Peyer's patch (tissue), 4 donors: ENCODE measurements around the gene PPP1R14C.

Experiments used
- POLR2A ChIP-seq, 2 donors: fragments of 450-650 bp; IDR thresholded peaks; one replicate each; pipeline ENCODE4 v1.5.1; 2017; ENCODE audit warnings: antibody characterized with exemption in 2 of 2, mild to moderate bottlenecking in 2 of 2, moderate library complexity in 2 of 2
- TF ChIP-seq, protein P1 (sequence below), 6 experiments: fragments of 450-650 bp in 4 of 6; fragments of 200-600 bp in 2 of 6; sonication (generic) in 1 of 6; IDR thresholded peaks; one replicate each; pipeline ENCODE4 v1.5.1; 2017 to 2019; ENCODE audit warnings: antibody characterized with exemption in 6 of 6, mild to moderate bottlenecking in 3 of 6, moderate library complexity in 1 of 6

GRCh38 chr6:150093397-150093796 is 49.4 kb upstream of the PPP1R14C start:
- TF ChIP-seq, protein P1, sequence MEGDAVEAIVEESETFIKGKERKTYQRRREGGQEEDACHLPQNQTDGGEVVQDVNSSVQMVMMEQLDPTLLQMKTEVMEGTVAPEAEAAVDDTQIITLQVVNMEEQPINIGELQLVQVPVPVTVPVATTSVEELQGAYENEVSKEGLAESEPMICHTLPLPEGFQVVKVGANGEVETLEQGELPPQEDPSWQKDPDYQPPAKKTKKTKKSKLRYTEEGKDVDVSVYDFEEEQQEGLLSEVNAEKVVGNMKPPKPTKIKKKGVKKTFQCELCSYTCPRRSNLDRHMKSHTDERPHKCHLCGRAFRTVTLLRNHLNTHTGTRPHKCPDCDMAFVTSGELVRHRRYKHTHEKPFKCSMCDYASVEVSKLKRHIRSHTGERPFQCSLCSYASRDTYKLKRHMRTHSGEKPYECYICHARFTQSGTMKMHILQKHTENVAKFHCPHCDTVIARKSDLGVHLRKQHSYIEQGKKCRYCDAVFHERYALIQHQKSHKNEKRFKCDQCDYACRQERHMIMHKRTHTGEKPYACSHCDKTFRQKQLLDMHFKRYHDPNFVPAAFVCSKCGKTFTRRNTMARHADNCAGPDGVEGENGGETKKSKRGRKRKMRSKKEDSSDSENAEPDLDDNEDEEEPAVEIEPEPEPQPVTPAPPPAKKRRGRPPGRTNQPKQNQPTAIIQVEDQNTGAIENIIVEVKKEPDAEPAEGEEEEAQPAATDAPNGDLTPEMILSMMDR (IDR thresholded peaks at IDR 0.05) = no peak
- TF ChIP-seq POLR2A (IDR thresholded peaks at IDR 0.05) = no peak
